Kidney epithelial cell (primary cell): ENCODE results near the gene CMAS. TPM values are rescaled to one million over a fixed set of nuclear protein-coding genes. Genes with fewer than 3 reads are reported as not detected.
"Not testable (repeated sequence)": the region's sequence is repeated elsewhere in the genome, so short reads cannot be mapped to it uniquely, and the experiment has no call there.

Experiments used
- DNase-seq: peaks from one replicate; pipeline ENCODE4 v3.0.0-alpha.2; 2010; ENCODE audit warnings: low read depth
- H3K27me3 ChIP-seq: 2 replicates; pipeline ENCODE4 v1.6.0; 2011; ENCODE audit warnings: low read length; ENCODE audit not compliant: control insufficient read depth, insufficient read depth
- H3K36me3 ChIP-seq: 2 replicates; pipeline ENCODE4 v1.5.1; 2011; ENCODE audit warnings: low read length; ENCODE audit not compliant: control insufficient read depth, insufficient read depth
- H3K4me3 ChIP-seq: 2 replicates; pipeline ENCODE4 v1.5.1; 2011; ENCODE audit warnings: low read depth, mild to moderate bottlenecking, control low read depth, low read length
- CTCF ChIP-seq: IDR thresholded peaks from 2 replicates; pipeline ENCODE4 v1.5.1; 2011; ENCODE audit warnings: mild to moderate bottlenecking, moderate library complexity, low read length, control low read depth, inconsistent platforms; ENCODE audit not compliant: insufficient read depth, poor library complexity, severe bottlenecking
- total RNA-seq: library from RNA; depleted of rRNA; stranded (reverse); fragments of >200 nt; gene quantifications from 2 replicates; pipeline ENCODE4 v1.2.3, GENCODE V29; 2015

Gene CMAS
- 20.4 and 30.2 TPM in 2 replicates for total RNA-seq

DNA sequence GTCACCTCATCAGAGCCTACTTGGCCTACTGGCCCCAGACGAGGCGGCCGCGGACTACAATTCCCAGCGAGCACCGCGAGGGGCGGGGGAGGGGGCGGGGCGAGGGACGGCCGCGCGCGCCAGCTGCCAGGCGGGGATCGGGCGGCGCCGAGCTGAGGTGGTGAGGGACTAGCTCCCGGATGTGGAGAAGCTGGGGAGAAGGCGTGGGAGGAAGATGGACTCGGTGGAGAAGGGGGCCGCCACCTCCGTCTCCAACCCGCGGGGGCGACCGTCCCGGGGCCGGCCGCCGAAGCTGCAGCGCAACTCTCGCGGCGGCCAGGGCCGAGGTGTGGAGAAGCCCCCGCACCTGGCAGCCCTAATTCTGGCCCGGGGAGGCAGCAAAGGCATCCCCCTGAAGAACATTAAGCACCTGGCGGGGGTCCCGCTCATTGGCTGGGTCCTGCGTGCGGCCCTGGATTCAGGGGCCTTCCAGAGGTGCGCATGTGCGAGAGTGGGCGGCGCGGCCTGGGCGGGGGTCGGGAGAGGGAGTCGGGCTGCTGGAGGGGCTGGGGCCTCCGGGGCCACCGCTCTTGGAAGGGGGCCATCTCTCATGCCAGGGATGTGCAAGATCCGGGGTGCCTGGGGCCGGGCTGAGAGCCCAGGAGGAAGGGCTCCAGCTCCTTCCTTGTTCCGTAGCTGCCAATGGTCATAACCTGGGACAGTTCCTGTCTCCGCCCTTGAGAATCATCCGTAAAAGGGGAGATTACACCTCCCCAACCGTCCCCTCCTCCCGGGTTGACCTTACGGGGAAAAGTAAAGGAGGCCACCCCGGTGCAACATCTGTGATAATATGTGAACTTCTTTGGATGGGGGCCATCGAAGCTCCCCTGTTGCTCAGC lies at the start of gene CMAS:
CMAS (plus strand) TSS at position 129 of the 878 bp plus-strand sequence; CDS start at position 215, 86 bp downstream.
- DNase-seq, result peak; percentile 16
- no peak for TF ChIP-seq CTCF
- Histone ChIP-seq H3K4me3 (peak within 1 kb of the TSS; percentile 96), H3K36me3 (no peaks in the 10 kb centered on the region), H3K27me3 (no peaks in the 10 kb centered on the region)

DNA sequence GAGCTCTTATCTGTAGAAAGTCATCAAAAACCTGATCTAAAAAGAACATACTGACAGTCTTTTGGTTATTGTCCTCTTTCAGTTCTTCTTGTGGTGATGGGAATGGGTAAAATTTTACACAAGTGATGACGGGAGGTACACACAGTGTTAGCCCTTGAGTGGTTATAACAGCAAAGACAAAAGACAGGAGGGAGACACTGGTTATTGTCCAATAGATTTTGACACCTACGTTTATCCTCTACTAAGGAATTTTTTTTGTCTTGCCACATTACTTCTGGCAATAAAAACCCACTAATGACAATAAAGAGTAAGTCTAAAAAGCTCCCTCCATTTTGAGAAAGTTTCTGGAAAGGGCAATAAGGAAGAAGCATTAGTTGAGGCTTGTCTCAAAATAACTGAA lies 47.7 kb upstream of the CMAS start:
- TF ChIP-seq CTCF, result no peak
- no peak overlapping the region for H3K4me3 ChIP-seq

DNA sequence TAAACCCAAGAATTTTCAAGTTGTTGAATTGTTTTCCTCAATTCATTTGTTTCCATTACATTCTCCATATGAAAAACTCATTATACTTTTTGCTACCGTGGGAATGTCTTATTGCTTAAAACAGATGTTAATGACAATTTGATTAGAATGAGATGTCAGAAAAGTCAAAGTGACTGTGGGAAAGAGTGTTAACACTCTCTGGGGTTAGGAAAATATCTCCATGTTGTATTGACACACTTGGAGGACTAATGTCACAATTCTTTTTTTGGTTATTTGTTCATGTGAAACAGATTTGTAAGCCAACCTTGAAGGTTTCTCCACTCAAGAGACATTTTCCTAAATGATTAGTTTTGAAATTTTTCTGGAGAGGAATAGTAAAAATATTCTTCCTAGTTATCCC lies 47.2 kb upstream of the CMAS start:
- no peak for DNase-seq
- no peak for TF ChIP-seq CTCF
- H3K4me3 ChIP-seq, result no peak overlapping the region

More for the DNA sequence above, 47.7 kb upstream of the CMAS start:
- DNase-seq, result no peak
- no peaks in the 10 kb centered on the region for H3K36me3 ChIP-seq
- H3K27me3 ChIP-seq, result no peaks in the 10 kb centered on the region

DNA sequence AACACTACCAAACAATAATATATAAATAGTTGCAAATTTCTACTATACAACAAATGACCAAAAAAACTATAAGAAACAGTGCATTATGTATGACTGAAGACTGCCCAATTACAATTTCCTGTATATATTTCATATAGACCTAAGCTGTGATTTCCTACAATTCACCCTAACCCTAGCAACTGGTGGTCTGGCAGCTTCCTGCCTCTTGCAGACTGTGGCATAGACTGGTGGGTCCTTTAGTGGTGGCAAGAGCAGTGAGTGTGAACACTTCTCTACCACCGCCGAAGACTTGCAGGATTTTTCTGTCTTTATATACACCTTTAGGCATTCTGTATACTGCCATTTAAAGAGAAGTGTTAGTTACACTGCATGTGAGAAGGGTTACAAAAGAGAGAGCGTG lies 43.6 kb upstream of the CMAS start:
- H3K27me3 ChIP-seq, result no peaks in the 10 kb centered on the region
- no peak for TF ChIP-seq CTCF
- H3K4me3 ChIP-seq, result no peak overlapping the region
- no peak for DNase-seq
- H3K36me3 ChIP-seq, result no peaks in the 10 kb centered on the region

More for the DNA sequence above, 47.2 kb upstream of the CMAS start:
- H3K36me3 ChIP-seq, result no peaks in the 10 kb centered on the region
- H3K27me3 ChIP-seq, result no peaks in the 10 kb centered on the region

DNA sequence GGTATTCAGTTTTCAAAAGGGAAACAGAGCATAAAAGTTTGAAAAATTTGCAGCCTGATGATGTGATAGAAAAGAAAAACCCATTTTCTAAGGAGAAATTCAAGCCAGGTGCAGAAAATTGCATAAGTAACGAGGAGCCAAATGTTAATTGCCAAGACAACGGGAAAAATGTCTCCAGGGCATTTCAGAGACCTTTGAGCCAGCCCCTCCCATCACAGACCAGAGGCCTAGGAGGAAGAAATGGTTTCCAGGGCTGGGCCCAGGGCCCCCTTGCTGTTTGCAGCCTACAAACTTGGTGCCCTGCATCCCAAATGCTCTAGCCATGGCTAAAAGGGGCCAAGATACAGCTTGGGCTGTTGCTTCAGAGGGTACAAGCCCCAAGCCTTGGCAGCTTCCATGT lies 38.2 kb upstream of the CMAS start:
- not testable (repeated sequence) for H3K36me3 ChIP-seq

GRCh38 chr12:22008196-22008595 lies 37.8 kb upstream of the CMAS start:
- TF ChIP-seq CTCF, result no peak
- no peak overlapping the region for H3K4me3 ChIP-seq
- no peaks in the 10 kb centered on the region for H3K27me3 ChIP-seq
- H3K36me3 ChIP-seq, result no peaks in the 10 kb centered on the region
- no peak for DNase-seq

More for the DNA sequence above, 38.2 kb upstream of the CMAS start:
- not testable (repeated sequence) for DNase-seq, H3K27me3 ChIP-seq, H3K4me3 ChIP-seq
